ENCODE results near the gene BCAR1. TPM values are rescaled to one million over a fixed set of nuclear protein-coding genes. Genes with fewer than 3 reads are reported as not detected.
"Not testable (repeated sequence)": the region's sequence is repeated elsewhere in the genome, so short reads cannot be mapped to it uniquely, and the experiment has no call there.

The BCAR1 gene
- total and polyA plus RNA-seq, 2 donors = 2.9 to 14.5 TPM

DNA sequence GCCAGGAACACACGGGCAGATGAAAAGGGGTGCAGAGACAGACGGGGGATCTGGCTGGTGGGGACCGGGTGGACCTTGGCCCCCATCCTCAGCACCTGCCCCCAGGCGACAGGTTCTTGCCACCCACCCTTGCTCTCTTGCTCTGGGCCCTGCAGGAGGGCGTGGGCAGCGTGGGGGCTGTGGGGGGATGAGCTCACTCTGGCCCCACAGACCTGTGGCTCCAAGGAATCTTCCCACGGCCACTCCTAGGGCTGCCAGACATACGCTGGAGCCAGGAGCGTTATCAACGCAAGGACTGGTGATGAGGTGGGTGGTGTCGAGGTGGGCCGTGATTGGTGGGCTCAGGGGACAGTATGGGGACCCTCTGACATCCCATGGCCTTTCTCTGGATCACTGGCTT, 26.3 kb downstream of the BCAR1 start:
- Histone ChIP-seq H3K9me3 (ENCODE audit: control insufficient read depth in 2 of 2, insufficient read depth in 1 of 2, low read length in 1 of 2) (no peaks in the 10 kb centered on the region), H3K27ac (ENCODE audit: low read depth in 1 of 2, low read length in 1 of 2) (no peak overlapping the region), H3K4me1 (ENCODE audit: control insufficient read depth in 2 of 2, insufficient read depth in 2 of 2, low read length in 2 of 2) (peaks cover 0 to 3% of the 10 kb centered on the region in 2 donors), H3K36me3 (ENCODE audit: control insufficient read depth in 2 of 2, insufficient read depth in 2 of 2, low read length in 1 of 2) (no peaks in the 10 kb centered on the region), H3K27me3 (ENCODE audit: control insufficient read depth in 2 of 2, insufficient read depth in 1 of 2, low read length in 1 of 2) (peaks cover 0 to 8% of the 10 kb centered on the region in 2 donors), H3K4me3 (ENCODE audit: low read length in 2 of 2) (no peak overlapping the region)
- WGBS = 82% methylated on average over 12 of the region's 12 CpGs
- DNase-seq (ENCODE audit: low read depth in 6 of 9, low spot score in 9 of 9) = no peak

DNA sequence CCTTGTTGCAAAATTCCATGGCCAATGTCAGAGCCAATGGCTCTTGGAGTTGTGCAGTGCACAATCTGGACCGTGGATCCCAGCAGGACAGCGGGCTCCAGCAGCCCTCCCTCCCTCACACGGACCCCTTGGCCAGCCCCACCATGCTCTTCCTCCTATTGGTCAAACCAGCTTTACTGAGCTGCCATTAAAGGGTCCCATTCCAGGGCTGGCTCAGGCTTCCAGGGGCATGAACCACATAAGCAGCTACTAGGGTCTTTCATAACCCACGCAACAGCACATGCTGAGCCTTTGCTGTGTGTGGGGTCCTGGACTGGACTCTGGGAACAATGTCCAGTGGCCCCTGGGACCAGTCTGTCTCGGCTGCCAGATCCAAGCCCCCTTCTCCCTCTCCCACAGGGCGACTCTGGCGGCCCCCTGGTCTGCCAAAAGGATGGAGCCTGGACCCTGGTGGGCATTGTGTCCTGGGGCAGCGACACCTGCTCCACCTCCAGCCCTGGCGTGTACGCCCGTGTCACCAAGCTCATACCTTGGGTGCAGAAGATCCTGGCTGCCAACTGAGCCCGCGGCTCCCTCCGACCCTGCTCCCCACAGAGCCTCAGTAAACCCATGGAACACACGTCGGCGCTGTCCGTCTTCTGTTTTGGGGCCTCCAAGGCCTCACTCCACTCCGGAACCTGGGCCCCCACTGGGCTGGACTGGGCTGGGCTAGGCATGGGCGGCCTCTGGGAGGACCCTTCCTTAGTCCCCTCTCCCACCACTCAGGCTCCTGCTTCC, 26.9 kb downstream of the BCAR1 start:
- peaks cover 0 to 8% of the 10 kb centered on the region in 2 donors for H3K4me1 ChIP-seq (ENCODE audit: control insufficient read depth in 2 of 2, insufficient read depth in 2 of 2, low read length in 2 of 2)
- no peak overlapping the region for H3K4me3 ChIP-seq (ENCODE audit: low read length in 2 of 2)
- 90% methylated on average over 20 of the region's 20 CpGs for WGBS
- no peak overlapping the region for H3K27ac ChIP-seq (ENCODE audit: low read depth in 1 of 2, low read length in 1 of 2)
- no peaks in the 10 kb centered on the region for H3K36me3 ChIP-seq (ENCODE audit: control insufficient read depth in 2 of 2, insufficient read depth in 2 of 2, low read length in 1 of 2)
- no peak for DNase-seq (ENCODE audit: low read depth in 6 of 9, low spot score in 9 of 9)
- H3K27me3 ChIP-seq (ENCODE audit: control insufficient read depth in 2 of 2, insufficient read depth in 1 of 2, low read length in 1 of 2) = peaks cover 0 to 8% of the 10 kb centered on the region in 2 donors
- no peaks in the 10 kb centered on the region for H3K9me3 ChIP-seq (ENCODE audit: control insufficient read depth in 2 of 2, insufficient read depth in 1 of 2, low read length in 1 of 2)

DNA sequence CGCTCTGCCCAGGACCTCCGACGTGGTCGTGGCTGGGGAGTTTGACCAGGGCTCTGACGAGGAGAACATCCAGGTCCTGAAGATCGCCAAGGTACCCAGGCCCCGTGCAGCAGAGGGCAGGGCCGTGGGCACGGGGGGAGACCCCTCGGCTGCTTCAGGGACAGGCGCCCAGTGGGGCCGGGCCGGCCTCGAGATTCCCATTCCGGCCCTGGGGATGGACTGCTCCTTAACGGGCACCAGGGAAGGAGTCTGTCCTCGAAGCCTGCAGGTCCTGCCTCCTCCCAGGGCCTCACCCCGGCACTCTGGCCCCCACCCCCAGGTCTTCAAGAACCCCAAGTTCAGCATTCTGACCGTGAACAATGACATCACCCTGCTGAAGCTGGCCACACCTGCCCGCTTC, 28.3 kb downstream of the BCAR1 start:
- H3K4me1 ChIP-seq (ENCODE audit: control insufficient read depth in 2 of 2, insufficient read depth in 2 of 2, low read length in 2 of 2) = peaks cover 3 to 16% of the 10 kb centered on the region in 2 donors
- H3K4me3 ChIP-seq (ENCODE audit: low read length in 2 of 2); H3K36me3 ChIP-seq (ENCODE audit: control insufficient read depth in 2 of 2, insufficient read depth in 2 of 2, low read length in 1 of 2); DNase-seq (ENCODE audit: low read depth in 6 of 9, low spot score in 9 of 9); H3K27me3 ChIP-seq (ENCODE audit: control insufficient read depth in 2 of 2, insufficient read depth in 1 of 2, low read length in 1 of 2); H3K27ac ChIP-seq (ENCODE audit: low read depth in 1 of 2, low read length in 1 of 2); H3K9me3 ChIP-seq (ENCODE audit: control insufficient read depth in 2 of 2, insufficient read depth in 1 of 2, low read length in 1 of 2): not testable (repeated sequence)
- 95% methylated on average over 10 of the region's 20 CpGs for WGBS

DNA sequence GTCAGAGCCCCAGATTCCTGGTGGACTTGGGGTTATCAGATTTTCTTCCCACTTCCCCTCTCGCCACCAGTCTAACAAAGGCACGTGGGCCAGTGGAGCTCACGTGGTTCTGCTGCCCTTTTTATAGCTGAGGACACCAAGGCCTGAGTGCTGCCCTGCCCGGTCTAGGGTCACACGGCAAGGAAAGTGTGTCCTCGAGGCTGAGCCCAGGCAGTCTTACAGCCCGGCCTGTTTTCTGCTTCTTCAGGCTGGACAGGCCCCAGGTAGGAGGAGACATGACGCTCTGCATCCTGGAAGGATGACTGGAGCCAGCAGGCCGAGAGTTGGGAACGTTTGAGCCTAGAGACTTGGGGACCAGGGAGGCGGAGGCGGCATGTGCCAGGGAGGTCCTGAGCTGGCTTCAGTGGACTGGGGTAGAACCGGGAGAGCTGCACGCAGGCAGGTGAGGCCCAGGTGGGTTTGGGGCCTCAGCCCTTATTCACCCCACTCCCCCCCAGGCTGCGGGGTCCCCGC, 29.1 kb downstream of the BCAR1 start:
- WGBS = 94% methylated on average over 16 of the region's 16 CpGs
- Histone ChIP-seq H3K27ac (ENCODE audit: low read depth in 1 of 2, low read length in 1 of 2) (no peak overlapping the region), H3K9me3 (ENCODE audit: control insufficient read depth in 2 of 2, insufficient read depth in 1 of 2, low read length in 1 of 2) (no peaks in the 10 kb centered on the region), H3K36me3 (ENCODE audit: control insufficient read depth in 2 of 2, insufficient read depth in 2 of 2, low read length in 1 of 2) (no peaks in the 10 kb centered on the region), H3K4me1 (ENCODE audit: control insufficient read depth in 2 of 2, insufficient read depth in 2 of 2, low read length in 2 of 2) (peaks cover 3 to 16% of the 10 kb centered on the region in 2 donors), H3K4me3 (ENCODE audit: low read length in 2 of 2) (no peak overlapping the region), H3K27me3 (ENCODE audit: control insufficient read depth in 2 of 2, insufficient read depth in 1 of 2, low read length in 1 of 2) (peaks cover 0 to 8% of the 10 kb centered on the region in 2 donors)
- no peak for DNase-seq (ENCODE audit: low read depth in 6 of 9, low spot score in 9 of 9)

DNA sequence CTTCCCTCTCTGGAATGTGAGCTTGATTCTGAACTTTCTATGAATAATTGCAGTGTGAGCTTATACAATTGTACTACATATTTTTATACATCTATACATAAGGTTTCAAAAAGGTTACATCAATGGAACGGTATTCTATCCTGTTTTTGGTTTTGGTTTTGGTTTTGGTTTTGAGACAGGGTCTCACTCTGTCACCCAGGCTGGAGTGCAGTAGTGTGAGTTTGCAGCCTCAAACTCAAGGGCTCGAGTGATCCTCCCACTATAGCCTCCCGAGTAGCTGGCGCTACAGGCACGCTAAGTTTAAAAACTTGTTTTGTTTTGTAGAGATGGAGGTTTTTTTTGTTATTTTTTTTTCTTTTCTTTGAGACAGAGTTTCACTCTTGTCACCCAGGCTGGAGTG, 31.6 kb downstream of the BCAR1 start:
- Histone ChIP-seq H3K9me3 (ENCODE audit: control insufficient read depth in 2 of 2, insufficient read depth in 1 of 2, low read length in 1 of 2) (no peaks in the 10 kb centered on the region), H3K27ac (ENCODE audit: low read depth in 1 of 2, low read length in 1 of 2) (peak overlapping the region; percentile 68 to 70), H3K4me1 (ENCODE audit: control insufficient read depth in 2 of 2, insufficient read depth in 2 of 2, low read length in 2 of 2) (peaks cover 3 to 16% of the 10 kb centered on the region in 2 donors), H3K36me3 (ENCODE audit: control insufficient read depth in 2 of 2, insufficient read depth in 2 of 2, low read length in 1 of 2) (no peaks in the 10 kb centered on the region), H3K4me3 (ENCODE audit: low read length in 2 of 2) (no peak overlapping the region), H3K27me3 (ENCODE audit: control insufficient read depth in 2 of 2, insufficient read depth in 1 of 2, low read length in 1 of 2) (peaks cover 0 to 5% of the 10 kb centered on the region in 2 donors)
- WGBS = 60% methylated on average over 5 of the region's 5 CpGs
- peak in 4 of 9 donors; percentile 15 to 68 (median 35) for DNase-seq (ENCODE audit: low read depth in 6 of 9, low spot score in 9 of 9)

DNA sequence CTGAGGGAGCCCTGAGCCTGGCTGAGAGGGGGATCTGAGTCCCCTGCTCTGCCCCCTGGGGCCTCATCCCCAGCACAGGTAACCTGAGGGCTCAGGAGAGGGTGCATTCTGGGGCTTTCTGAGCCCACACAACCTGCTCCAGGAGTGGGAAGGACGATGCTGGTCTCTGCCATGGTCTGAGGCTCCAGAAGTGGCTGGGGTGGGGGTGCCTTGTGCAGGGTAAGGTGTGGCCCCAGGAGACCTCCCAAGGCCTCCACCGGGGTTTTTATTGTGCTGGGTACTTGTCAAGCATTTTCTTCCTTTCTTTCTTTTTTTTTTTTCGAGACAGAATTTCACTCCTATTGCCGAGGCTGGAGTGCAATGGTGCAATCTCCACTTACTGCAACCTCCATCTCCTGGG, 32.3 kb downstream of the BCAR1 start:
- WGBS = 93% methylated on average over 4 of the region's 4 CpGs

DNA sequence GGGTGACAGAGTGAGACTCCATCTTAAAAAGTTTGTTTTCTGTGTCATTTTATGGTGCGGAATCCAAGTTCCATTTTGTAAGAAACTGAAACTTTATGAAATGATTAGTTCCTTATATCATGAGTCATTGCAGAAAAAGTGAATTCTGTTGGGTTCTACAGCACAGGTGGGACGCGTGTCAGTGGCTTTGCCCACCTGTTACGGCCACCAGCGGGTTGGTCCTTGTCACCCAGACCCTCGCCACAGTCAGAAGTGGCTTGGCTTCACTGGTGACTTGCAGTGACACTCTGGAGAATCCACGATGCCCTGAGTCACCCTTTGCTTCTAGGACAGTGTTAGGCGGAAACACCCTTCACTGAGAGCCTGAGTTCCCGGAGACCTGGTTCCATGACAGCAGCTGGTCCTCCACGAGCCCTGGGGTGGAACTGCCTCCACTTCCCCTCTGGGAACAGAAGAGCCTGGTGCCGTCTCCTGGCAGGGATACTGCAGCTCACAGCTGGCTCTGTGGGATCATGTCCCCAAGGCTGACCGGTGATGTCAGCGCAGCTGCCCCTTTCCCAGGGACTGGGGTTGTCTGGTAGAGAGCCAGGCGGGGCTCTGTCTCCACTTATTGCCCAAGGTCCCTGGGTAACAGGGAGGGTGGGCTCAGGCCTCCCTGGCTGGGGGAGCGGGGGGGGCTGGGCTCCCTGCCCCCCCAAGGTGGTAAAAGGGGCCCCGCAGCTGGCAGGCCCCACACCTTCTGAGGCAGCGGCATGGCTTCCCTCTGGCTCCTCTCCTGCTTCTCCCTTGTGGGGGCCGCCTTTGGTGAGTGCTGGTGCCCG, 33.0 kb downstream of the BCAR1 start, which contains the start of gene CTRB1:
Gene CTRB1, plus strand, starts transcription at position 733 of the 821 bp plus-strand sequence. Its CDS starts 20 bp downstream, at position 753.
- H3K36me3 ChIP-seq (ENCODE audit: control insufficient read depth in 2 of 2, insufficient read depth in 2 of 2, low read length in 1 of 2) = no peaks in the 10 kb centered on the region
- H3K27ac ChIP-seq (ENCODE audit: low read depth in 1 of 2, low read length in 1 of 2) = peak within 1 kb of the TSS in 1 of 2 donors; percentile 68
- no peak for DNase-seq (ENCODE audit: low read depth in 6 of 9, low spot score in 9 of 9)
- H3K27me3 ChIP-seq (ENCODE audit: control insufficient read depth in 2 of 2, insufficient read depth in 1 of 2, low read length in 1 of 2) = no peaks in the 10 kb centered on the region
- no peaks in the 10 kb centered on the region for H3K9me3 ChIP-seq (ENCODE audit: control insufficient read depth in 2 of 2, insufficient read depth in 1 of 2, low read length in 1 of 2)
- H3K4me3 ChIP-seq (ENCODE audit: low read length in 2 of 2) = no peak within 1 kb of the TSS
- WGBS = 91% methylated on average over 19 of the region's 19 CpGs
- peaks cover 3 to 16% of the 10 kb centered on the region in 2 donors for H3K4me1 ChIP-seq (ENCODE audit: control insufficient read depth in 2 of 2, insufficient read depth in 2 of 2, low read length in 2 of 2)

More for the DNA sequence above, 32.3 kb downstream of the BCAR1 start:
- Histone ChIP-seq H3K4me1 (ENCODE audit: control insufficient read depth in 2 of 2, insufficient read depth in 2 of 2, low read length in 2 of 2) (peaks cover 3 to 16% of the 10 kb centered on the region in 2 donors), H3K27me3 (ENCODE audit: control insufficient read depth in 2 of 2, insufficient read depth in 1 of 2, low read length in 1 of 2) (no peaks in the 10 kb centered on the region), H3K36me3 (ENCODE audit: control insufficient read depth in 2 of 2, insufficient read depth in 2 of 2, low read length in 1 of 2) (no peaks in the 10 kb centered on the region), H3K9me3 (ENCODE audit: control insufficient read depth in 2 of 2, insufficient read depth in 1 of 2, low read length in 1 of 2) (no peaks in the 10 kb centered on the region), H3K4me3 (ENCODE audit: low read length in 2 of 2) (no peak overlapping the region), H3K27ac (ENCODE audit: low read depth in 1 of 2, low read length in 1 of 2) (no peak overlapping the region)
- DNase-seq (ENCODE audit: low read depth in 6 of 9, low spot score in 9 of 9) = no peak

DNA sequence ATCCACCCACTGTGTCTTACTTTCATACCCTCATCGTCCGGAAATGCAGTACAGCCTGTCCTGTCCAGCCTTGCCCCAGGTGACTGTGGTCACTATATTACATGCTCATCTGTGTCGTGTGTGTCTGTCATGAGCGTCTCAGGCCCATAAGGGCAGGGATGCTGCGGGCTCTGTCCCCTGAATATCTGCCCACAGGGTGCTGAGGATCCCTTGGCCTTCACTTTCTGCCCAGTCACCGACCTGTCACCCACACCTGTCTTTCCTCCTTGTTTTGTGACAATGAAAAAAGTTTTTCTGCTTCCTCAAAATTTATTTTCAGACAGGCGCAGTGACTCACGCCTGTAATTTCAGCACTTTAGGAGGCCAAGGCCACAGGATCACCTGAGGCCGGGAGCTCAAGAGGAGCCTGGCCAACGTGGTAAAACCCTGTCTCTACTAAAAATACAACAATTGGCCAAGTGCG, 34.0 kb downstream of the BCAR1 start:
- peaks cover 3 to 16% of the 10 kb centered on the region in 2 donors for H3K4me1 ChIP-seq (ENCODE audit: control insufficient read depth in 2 of 2, insufficient read depth in 2 of 2, low read length in 2 of 2)
- H3K36me3 ChIP-seq (ENCODE audit: control insufficient read depth in 2 of 2, insufficient read depth in 2 of 2, low read length in 1 of 2) = no peaks in the 10 kb centered on the region
- DNase-seq (ENCODE audit: low read depth in 6 of 9, low spot score in 9 of 9) = no peak
- H3K9me3 ChIP-seq (ENCODE audit: control insufficient read depth in 2 of 2, insufficient read depth in 1 of 2, low read length in 1 of 2) = no peaks in the 10 kb centered on the region
- H3K27me3 ChIP-seq (ENCODE audit: control insufficient read depth in 2 of 2, insufficient read depth in 1 of 2, low read length in 1 of 2) = peaks cover 0 to 2% of the 10 kb centered on the region in 2 donors
- no peak overlapping the region for H3K4me3 ChIP-seq (ENCODE audit: low read length in 2 of 2)
- no peak overlapping the region for H3K27ac ChIP-seq (ENCODE audit: low read depth in 1 of 2, low read length in 1 of 2)
- 95% methylated on average over 11 of the region's 11 CpGs for WGBS

DNA sequence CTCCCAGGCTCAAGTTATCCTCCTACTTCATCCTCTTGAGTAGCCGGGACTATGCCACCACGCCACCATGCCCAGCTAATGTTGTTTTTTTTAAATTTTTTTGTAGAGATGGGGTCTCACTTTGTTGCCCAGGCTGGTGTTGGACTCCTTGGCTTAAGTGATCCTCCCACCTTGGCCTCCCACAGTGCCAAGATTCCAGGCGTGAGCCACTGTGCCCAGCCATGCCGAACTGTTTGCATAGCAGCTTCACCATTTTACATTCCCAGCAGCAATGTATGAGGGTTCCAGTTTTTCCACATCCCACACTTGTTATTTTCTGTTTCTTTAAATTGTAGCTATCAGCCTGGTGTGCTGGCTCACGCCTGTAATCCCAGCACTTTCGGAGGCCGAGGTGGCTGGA, 34.8 kb downstream of the BCAR1 start:
- H3K4me3 ChIP-seq (ENCODE audit: low read length in 2 of 2) = no peak overlapping the region
- 92% methylated on average over 7 of the region's 7 CpGs for WGBS
- no peak for DNase-seq (ENCODE audit: low read depth in 6 of 9, low spot score in 9 of 9)
- peaks cover 0 to 2% of the 10 kb centered on the region in 2 donors for H3K27me3 ChIP-seq (ENCODE audit: control insufficient read depth in 2 of 2, insufficient read depth in 1 of 2, low read length in 1 of 2)
- H3K27ac ChIP-seq (ENCODE audit: low read depth in 1 of 2, low read length in 1 of 2) = no peak overlapping the region
- H3K36me3 ChIP-seq (ENCODE audit: control insufficient read depth in 2 of 2, insufficient read depth in 2 of 2, low read length in 1 of 2) = no peaks in the 10 kb centered on the region
- H3K4me1 ChIP-seq (ENCODE audit: control insufficient read depth in 2 of 2, insufficient read depth in 2 of 2, low read length in 2 of 2) = peaks cover 3 to 16% of the 10 kb centered on the region in 2 donors
- no peaks in the 10 kb centered on the region for H3K9me3 ChIP-seq (ENCODE audit: control insufficient read depth in 2 of 2, insufficient read depth in 1 of 2, low read length in 1 of 2)
